GM23248 (cell line): ENCODE measurements around the gene IPO7.

Experiments
- EZH2 ChIP-seq: fragments of 200-600 bp; sonication (generic); IDR thresholded peaks from 2 replicates; pipeline ENCODE4 v1.6.1; 2018; ENCODE audit warnings: antibody characterized with exemption, mild to moderate bottlenecking; ENCODE audit not compliant: insufficient read depth, poor library complexity, severe bottlenecking
- EZH2phosphoT487 ChIP-seq: fragments of 200-600 bp; sonication (generic); IDR thresholded peaks from 2 replicates; pipeline ENCODE4 v1.6.1; 2018; ENCODE audit warnings: antibody characterized with exemption, moderate library complexity, mild to moderate bottlenecking, low read depth; ENCODE audit not compliant: insufficient read depth

DNA sequence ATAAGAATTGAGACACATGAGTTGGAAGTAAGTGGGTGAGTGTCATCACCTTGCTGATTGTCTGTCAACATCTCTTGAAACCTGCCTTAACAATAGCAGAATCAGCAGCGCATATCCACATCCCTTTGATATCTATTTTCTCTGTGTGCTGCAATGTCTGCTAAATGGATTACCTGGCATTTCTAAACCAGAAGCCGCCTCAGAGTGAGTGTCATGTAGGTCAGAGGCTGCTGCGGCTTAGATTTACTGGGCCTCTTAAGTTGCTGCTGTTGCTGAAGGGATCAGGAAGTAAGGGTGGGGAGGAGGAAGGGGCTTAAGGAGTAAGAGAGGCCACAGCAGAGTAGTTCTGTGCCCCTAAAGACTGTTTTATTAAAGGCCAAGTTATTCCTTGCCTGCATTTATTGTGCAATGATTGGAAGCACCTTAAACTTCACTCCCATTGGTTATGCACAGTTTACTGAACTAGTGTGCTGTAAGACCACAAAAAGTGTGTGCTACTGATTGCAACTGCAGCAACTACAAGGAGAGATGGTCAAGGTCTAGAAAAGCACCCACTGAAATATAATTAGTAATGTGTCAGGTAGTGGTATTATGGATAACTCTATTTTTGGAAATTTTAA lies 40.3 kb upstream of the IPO7 start:
- no peak for TF ChIP-seq EZH2phosphoT487
- TF ChIP-seq EZH2: no peak
